BLaER1 treated with 17β-estradiol and CSF1 and Interleukin-3, amounts not matched to agents 10 nM and 100 nM (cell line): ENCODE measurements around the gene TOMM40.
"Not testable (repeated sequence)": the region's sequence is repeated elsewhere in the genome, so short reads cannot be mapped to it uniquely, and the experiment has no call there.

Source experiments
- H3K27ac ChIP-seq, 11 experiments: shearing (Covaris generic); formaldehyde crosslinking; 2 replicates each; pipeline ENCODE4 v1.8.1; 2022
- H3K27me3 ChIP-seq, 11 experiments: shearing (Covaris generic); formaldehyde crosslinking; 2 replicates each; pipeline ENCODE4 v1.8.1; 2022
- H3K36me3 ChIP-seq, 11 experiments: shearing (Covaris generic); formaldehyde crosslinking; 2 replicates each; pipeline ENCODE4 v1.8.1; 2022
- H3K4me1 ChIP-seq, 10 experiments: shearing (Covaris generic); formaldehyde crosslinking; 2 replicates each; pipeline ENCODE4 v1.8.1; 2022
- H3K4me2 ChIP-seq, 11 experiments: shearing (Covaris generic); formaldehyde crosslinking; 2 replicates each; pipeline ENCODE4 v1.8.1; 2022
- H3K4me3 ChIP-seq, 10 experiments: shearing (Covaris generic); formaldehyde crosslinking; 2 replicates each; pipeline ENCODE4 v1.8.1; 2022
- H3K9ac ChIP-seq, 11 experiments: shearing (Covaris generic); formaldehyde crosslinking; 2 replicates each; pipeline ENCODE4 v1.8.1; 2022
- H3K9me3 ChIP-seq, 11 experiments: shearing (Covaris generic); formaldehyde crosslinking; replicated peaks in 1 of 11; 2 replicates each; pipeline ENCODE4 v1.8.1; 2022
- H4K20me1 ChIP-seq, 11 experiments: shearing (Covaris generic); formaldehyde crosslinking; 2 replicates each; pipeline ENCODE4 v1.8.1; 2022
- Cebpa-rat ChIP-seq, 11 experiments: shearing (Covaris generic); IDR thresholded peaks; 2 replicates each; pipeline ENCODE4 v1.8.1; 2022

The TOMM40 gene

GRCh38 chr19:44924243-44924725, 33.2 kb downstream of the TOMM40 start:
- peak overlapping the region; percentile 11 to 96 (median 87); a peak in 20 of 22 replicates for H3K4me2 ChIP-seq
- no peak for TF ChIP-seq Cebpa-rat (IDR thresholded peaks at IDR 0.05)
- H3K4me1 ChIP-seq, result peaks cover 45 to 73% (median 53%) of the 10 kb centered on the region in 10 experiments
- peak overlapping the region; percentile 57 to 84 (median 78); a peak in 21 of 22 replicates for H3K27ac ChIP-seq
- no peaks in the 10 kb centered on the region for H4K20me1 ChIP-seq
- H3K9me3 ChIP-seq, result no peaks in the 10 kb centered on the region
- no peak overlapping the region for H3K4me3 ChIP-seq
- H3K27me3 ChIP-seq, result no peaks in the 10 kb centered on the region
- H3K9ac ChIP-seq, result peak overlapping the region in 10 of 11 experiments; percentile 7 to 71 (median 62); a peak in 16 of 22 replicates
- H3K36me3 ChIP-seq, result no peaks in the 10 kb centered on the region

GRCh38 chr19:44925114-44925891, 34.2 kb downstream of the TOMM40 start:
- peaks cover 49 to 80% (median 58%) of the 10 kb centered on the region in 10 experiments for H3K4me1 ChIP-seq
- H3K27ac ChIP-seq, result peak overlapping the region; percentile 57 to 84 (median 78)
- H3K4me2 ChIP-seq, result peak overlapping the region; percentile 69 to 96 (median 87)
- TF ChIP-seq Cebpa-rat (IDR thresholded peaks at IDR 0.05), result peak in 10 of 11 experiments; percentile 67 to 86 (median 76); a peak in 17 of 22 replicates
- peak overlapping the region; percentile 36 to 71 (median 63); a peak in 19 of 22 replicates for H3K9ac ChIP-seq
- H3K9me3 ChIP-seq, result no peaks in the 10 kb centered on the region
- no peaks in the 10 kb centered on the region for H4K20me1 ChIP-seq
- H3K36me3 ChIP-seq, result no peaks in the 10 kb centered on the region
- H3K27me3 ChIP-seq, result no peaks in the 10 kb centered on the region
- H3K4me3 ChIP-seq, result peak overlapping the region in 7 of 10 experiments; percentile 5 to 56 (median 18); a peak in 9 of 20 replicates

GRCh38 chr19:44926245-44927077, 35.4 kb downstream of the TOMM40 start:
- H3K9me3 ChIP-seq, H3K36me3 ChIP-seq, H3K27me3 ChIP-seq, H4K20me1 ChIP-seq: not testable (repeated sequence)
- H3K27ac ChIP-seq, result peak overlapping the region; percentile 57 to 84 (median 78); a peak in 20 of 22 replicates
- peaks cover 49 to 85% (median 60%) of the 10 kb centered on the region in 10 experiments for H3K4me1 ChIP-seq
- H3K4me2 ChIP-seq, result peak overlapping the region; percentile 69 to 96 (median 87)
- peak overlapping the region in 9 of 11 experiments; percentile 11 to 71 (median 65); a peak in 15 of 22 replicates for H3K9ac ChIP-seq
- peak overlapping the region in 6 of 10 experiments; percentile 5 to 56 (median 24); a peak in 7 of 20 replicates for H3K4me3 ChIP-seq

GRCh38 chr19:44927746-44928145, 36.7 kb downstream of the TOMM40 start:
- Histone ChIP-seq H3K9me3 (no peaks in the 10 kb centered on the region), H3K27me3 (no peaks in the 10 kb centered on the region), H3K4me2 (peak overlapping the region; percentile 69 to 96 (median 87)), H3K4me1 (peaks cover 49 to 88% (median 60%) of the 10 kb centered on the region in 10 experiments), H3K9ac (peak overlapping the region in 10 of 11 experiments; percentile 12 to 71 (median 57); a peak in 14 of 22 replicates), H3K27ac (peak overlapping the region; percentile 3 to 84 (median 78); a peak in 19 of 22 replicates), H3K36me3 (no peaks in the 10 kb centered on the region), H4K20me1 (no peaks in the 10 kb centered on the region), H3K4me3 (peak overlapping the region in 3 of 10 experiments; percentile 22 to 31 (median 22); a peak in 3 of 20 replicates)
- 0 out of 22 replicates have a peak, but pooled peaks of 1 of the 11 experiments have one; percentile 13 for TF ChIP-seq Cebpa-rat (IDR thresholded peaks at IDR 0.05)

GRCh38 chr19:44930088-44930487, 39.0 kb downstream of the TOMM40 start:
- Histone ChIP-seq H3K9me3 (no peaks in the 10 kb centered on the region), H3K4me2 (peak overlapping the region in 8 of 11 experiments; percentile 15 to 66 (median 30); a peak in 11 of 22 replicates), H3K9ac (peak overlapping the region in 3 of 11 experiments; percentile 6 to 23 (median 18); a peak in 1 of 22 replicates), H3K36me3 (no peaks in the 10 kb centered on the region), H3K4me1 (peaks cover 33 to 81% (median 45%) of the 10 kb centered on the region in 10 experiments), H3K27ac (peak overlapping the region in 2 of 11 experiments; percentile 2 to 23; a peak in 2 of 22 replicates), H3K27me3 (no peaks in the 10 kb centered on the region), H4K20me1 (no peaks in the 10 kb centered on the region), H3K4me3 (no peak overlapping the region)
- no peak for TF ChIP-seq Cebpa-rat (IDR thresholded peaks at IDR 0.05)

- Histone ChIP-seq H3K36me3 (no peaks in the 10 kb centered on the region), H3K27me3 (no peaks in the 10 kb centered on the region), H3K4me1 (peaks cover 18 to 76% (median 30%) of the 10 kb centered on the region in 10 experiments), H3K4me2 (no peak overlapping the region), H4K20me1 (no peaks in the 10 kb centered on the region), H3K27ac (no peak overlapping the region), H3K4me3 (no peak overlapping the region), H3K9me3 (no peaks in the 10 kb centered on the region), H3K9ac (no peak overlapping the region)
- no peak for TF ChIP-seq Cebpa-rat (IDR thresholded peaks at IDR 0.05)
Measured at GRCh38 chr19:44931541-44931940, 40.5 kb downstream of the TOMM40 start.

GRCh38 chr19:44939668-44940067, 48.6 kb downstream of the TOMM40 start:
- H3K4me1 ChIP-seq, result peaks cover 39 to 72% (median 50%) of the 10 kb centered on the region in 10 experiments
- H4K20me1 ChIP-seq, result no peaks in the 10 kb centered on the region
- no peak overlapping the region for H3K4me3 ChIP-seq
- no peaks in the 10 kb centered on the region for H3K36me3 ChIP-seq
- H3K27me3 ChIP-seq, result no peaks in the 10 kb centered on the region
- H3K9ac ChIP-seq, result no peak overlapping the region
- no peaks in the 10 kb centered on the region for H3K9me3 ChIP-seq
- H3K4me2 ChIP-seq, result peak overlapping the region in 8 of 11 experiments; percentile 1 to 67 (median 47); a peak in 13 of 22 replicates
- peak in 3 of 11 experiments; percentile 29 to 32 (median 31); a peak in 3 of 22 replicates for TF ChIP-seq Cebpa-rat (IDR thresholded peaks at IDR 0.05)
- no peak overlapping the region; a peak in 3 of 22 replicates for H3K27ac ChIP-seq

- Histone ChIP-seq H3K4me2 (peak within 1 kb of the TSS; percentile 55 to 84 (median 67); a peak in 19 of 22 replicates), H3K27me3 (no peaks in the 10 kb centered on the region), H3K36me3 (no peaks in the 10 kb centered on the region), H3K4me1 (peaks cover 50 to 80% (median 59%) of the 10 kb centered on the region in 10 experiments), H3K9me3 (no peaks in the 10 kb centered on the region), H4K20me1 (no peaks in the 10 kb centered on the region), H3K27ac (peak within 1 kb of the TSS in 2 of 11 experiments; percentile 9 to 19; a peak in 4 of 22 replicates), H3K4me3 (no peak within 1 kb of the TSS), H3K9ac (peak within 1 kb of the TSS in 1 of 11 experiments; percentile 38; a peak in 2 of 22 replicates)
- no peak for TF ChIP-seq Cebpa-rat (IDR thresholded peaks at IDR 0.05)
Measured at GRCh38 chr19:44942067-44942571, 51.1 kb downstream of the TOMM40 start, which contains the start of gene APOC4. TSS of gene APOC4 (plus strand) at chr19:44942237. CDS start at chr19:44942278, 41 bp downstream.
